ENCODE measurements around the gene DNALI1.
A peak's percentile ranks its signal among the peaks of the same experiment; 100 is the strongest.
"Not testable (repeated sequence)": the region's sequence is repeated elsewhere in the genome, so short reads cannot be mapped to it uniquely, and the experiment has no call there.

DNALI1 gene

DNA sequence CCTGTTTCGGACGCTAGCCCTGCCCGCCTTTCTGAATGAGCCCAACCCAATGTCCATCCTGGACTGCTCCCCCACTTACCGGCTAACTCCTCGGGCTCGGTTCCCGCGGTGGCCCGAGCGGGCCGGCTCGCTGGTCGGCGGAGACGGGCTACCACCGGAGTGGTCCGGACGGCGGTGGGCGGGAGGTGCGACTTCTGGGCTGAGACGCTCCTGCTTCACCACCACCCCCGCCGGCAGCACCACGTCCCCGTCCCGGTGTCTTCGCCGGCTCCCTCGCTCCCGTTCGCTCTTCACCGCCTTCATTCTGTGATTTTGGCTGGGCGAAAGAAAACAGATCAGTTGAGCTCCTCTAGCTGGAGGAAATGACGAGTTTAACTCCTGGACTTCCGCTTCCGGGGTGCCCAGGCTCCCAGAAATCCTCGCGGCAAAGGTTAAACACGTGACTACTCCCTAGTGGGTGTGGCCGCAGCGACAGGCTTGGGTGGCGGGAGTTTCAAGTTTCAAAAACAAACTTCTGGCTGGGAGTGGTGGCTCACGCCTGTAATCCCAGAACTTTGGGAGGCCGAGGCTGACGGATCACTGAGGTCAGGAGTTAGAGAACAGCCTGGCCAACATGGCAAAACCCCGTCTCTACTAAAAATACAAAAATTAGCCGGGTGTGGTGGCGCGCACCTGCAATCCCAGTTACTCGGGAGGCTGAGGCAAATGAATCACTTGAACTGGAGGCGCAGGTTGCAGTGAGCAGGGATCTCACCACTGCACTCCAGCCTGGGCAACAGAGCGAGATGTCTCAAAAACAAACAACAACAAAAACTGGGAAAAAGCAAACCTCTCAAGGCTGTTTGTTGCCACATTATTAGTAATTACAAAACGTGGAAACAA, 2.6 kb upstream of the DNALI1 start, which contains the start of gene SNIP1:
Gene SNIP1, minus strand, starts transcription at position 367 of the 882 bp plus-strand sequence. Its CDS starts 64 bp downstream, at position 303.
- peak; percentile 75 to 89 for DNase-seq (ENCODE audit: low read depth in 2 of 2)

DNA sequence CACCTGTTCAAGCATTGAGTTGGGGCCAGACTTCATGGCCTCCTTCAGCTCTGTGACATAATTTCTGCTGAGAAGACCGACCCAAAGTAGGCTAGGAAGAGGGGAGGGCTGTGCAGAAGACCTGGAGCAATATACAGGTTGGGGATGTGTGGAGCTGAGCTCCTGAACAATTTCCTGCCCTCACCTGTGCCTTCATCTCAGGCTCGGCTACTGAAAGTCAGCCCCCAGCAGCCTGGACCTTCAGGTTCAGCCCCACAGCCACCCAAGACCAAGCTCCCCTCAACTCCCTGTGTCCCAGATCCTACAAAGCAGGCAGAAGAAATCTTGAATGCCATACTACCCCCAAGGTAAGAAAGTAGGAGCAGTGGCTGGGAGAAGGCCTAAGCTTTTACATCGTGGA, 662 bp downstream of the DNALI1 start:
- DNase-seq (ENCODE audit: low read depth in 2 of 2) = no peak

DNA sequence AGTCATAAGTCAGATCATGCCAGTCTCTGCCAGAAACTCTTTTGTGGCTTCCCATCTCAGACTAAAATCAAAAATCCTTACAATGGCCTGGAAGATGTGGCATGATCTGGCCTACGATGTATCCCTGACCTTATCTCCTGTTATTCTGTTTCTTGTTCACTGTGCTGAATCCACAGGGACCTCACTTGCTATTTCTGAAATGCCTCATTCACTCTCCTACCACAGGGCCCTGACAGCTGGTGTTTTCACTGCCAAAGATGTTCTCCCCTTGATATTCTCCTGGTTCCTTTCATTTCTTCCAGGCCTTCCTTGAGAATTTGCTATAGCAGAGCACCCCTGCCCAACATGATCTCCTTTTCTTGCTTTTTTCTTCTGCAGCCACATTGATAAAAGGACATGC, 1.7 kb downstream of the DNALI1 start:
- no peak for DNase-seq (ENCODE audit: low read depth in 2 of 2)

DNA sequence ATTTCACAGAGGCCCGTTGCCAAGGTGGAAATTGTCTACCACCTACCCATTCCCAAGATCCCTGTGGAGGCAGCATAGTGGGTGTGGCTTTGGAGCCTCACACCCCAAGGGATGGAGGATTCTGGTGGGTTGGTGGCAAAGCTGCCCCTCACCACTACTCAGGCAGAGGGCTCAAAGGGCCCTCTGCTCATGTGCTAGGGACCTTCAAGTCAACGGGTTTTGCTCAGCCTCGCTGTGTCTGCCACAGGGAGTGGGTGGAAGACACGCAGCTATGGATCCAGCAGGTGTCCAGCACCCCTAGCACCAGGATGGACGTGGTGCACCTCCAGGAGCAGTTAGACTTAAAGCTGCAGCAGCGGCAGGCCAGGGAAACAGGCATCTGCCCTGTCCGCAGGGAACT, 2.3 kb downstream of the DNALI1 start:
- no peak for DNase-seq (ENCODE audit: low read depth in 2 of 2)

DNA sequence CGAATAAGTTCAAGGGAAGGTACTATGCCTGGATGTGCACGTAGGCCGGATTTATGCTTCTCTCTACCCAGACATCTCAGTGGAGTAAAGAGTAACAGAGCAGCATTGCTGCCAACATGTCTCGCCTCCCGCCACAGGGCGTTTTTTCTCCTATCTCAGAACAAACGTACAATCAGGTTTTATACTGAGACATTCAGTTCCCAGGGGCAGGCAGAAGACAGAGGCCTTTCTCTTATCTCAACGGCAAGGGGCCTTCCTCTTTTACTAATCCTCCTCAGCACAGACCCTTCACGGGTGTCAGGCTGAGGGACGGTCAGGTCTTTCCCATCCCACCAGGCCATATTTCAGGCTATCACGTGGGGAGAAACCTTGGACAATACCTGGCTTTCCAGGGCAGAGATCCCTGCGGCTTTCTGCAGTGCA, 3.2 kb downstream of the DNALI1 start:
- DNase-seq (ENCODE audit: low read depth in 2 of 2) = not testable (repeated sequence)

DNA sequence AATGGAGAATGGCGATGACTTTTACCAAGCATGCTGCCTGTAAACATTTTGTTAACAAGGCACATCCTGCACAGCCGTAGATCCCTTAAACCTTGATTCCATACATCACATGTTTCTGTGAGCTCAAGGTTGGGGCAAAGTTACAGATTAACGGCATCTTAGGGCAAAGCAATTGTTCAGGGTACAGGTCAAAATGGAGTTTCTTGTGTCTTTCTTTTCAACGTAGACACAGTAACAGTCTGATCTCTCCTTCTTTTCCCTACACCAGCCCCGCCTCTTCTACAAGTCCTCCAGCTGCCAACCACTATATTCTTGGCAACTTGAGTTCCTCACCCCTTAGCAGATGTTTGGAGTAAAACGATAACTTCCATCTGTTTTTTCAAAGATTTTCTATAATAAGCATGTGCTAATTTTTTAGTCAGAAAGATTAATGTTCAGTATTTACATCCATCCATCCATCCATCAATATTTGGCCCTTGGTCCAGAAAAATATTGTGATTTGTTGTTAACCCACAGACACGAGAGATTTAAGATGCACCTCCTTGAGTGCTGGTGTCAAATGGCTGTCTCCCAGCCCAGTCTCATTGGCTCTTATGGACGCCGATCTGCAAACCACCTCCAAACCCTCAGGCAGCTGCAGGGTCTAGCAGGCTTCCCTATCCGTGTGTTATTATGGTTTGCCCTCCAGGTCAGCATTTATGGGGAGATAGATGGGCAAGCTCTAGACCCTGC, 3.8 kb downstream of the DNALI1 start:
- no peak for DNase-seq (ENCODE audit: low read depth in 2 of 2)

DNA sequence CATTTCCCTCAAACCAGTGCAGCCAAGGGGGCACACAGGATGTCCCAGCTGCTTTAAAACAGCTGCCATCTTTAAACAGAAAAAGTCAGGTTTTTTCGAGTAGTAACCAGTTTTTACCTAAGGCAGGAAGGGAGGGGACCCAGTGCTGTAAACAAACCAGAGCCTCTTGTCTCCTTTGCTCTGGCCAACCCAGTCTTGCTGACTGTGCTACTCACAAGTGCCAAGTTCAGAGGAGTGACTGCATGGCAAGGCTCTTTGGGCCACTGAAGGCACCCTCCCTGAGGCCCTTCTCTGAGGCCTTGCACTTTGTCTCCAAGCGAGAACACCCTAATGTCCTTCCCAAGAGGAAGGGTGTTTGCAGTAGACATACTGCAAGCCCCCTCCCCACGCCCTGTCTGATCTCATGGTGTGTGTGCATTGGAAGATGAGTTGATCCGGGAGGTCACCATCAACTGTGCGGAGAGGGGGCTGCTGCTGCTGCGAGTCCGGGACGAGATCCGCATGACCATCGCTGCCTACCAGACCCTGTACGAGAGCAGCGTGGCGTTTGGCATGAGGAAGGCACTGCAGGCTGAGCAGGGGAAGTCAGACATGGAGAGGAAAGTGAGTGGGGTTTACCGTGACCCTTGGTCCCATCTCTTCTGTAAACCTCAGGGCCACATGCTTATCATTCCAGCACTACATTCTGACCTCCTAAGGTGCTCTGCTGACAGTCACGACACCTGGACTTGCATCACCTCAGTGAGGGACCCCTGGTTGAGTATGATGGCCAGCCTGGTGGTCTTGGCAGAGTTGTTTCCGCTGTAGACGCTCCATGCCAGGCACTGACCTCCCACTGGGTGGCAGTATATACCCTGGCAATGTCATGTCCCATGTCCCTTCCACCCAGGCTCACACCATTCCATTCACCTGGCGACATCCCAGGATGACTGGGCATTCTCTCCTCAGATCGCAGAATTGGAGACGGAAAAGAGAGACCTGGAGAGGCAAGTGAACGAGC, 4.7 kb downstream of the DNALI1 start:
- no peak for DNase-seq (ENCODE audit: low read depth in 2 of 2)

DNA sequence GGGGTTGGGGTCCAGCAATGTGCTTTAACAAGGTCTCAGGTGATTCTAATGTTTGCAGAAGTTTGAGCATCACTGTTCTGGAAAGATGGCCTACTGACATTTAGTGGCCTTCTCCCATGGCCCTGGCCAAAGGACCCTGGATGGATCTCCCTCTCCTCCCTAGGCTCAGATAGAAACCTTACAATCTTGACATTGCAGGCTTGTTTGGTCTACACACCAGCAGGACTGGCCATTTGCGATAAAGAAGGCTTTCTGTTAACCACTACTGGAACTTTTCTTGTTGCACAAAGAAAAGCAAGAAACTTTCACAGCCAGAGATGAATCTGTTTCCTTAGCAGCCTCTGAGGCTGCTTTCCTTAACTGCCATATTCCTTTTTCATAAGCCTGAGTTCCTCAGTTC, 6.2 kb downstream of the DNALI1 start:
- DNase-seq (ENCODE audit: low read depth in 2 of 2) = no peak

DNA sequence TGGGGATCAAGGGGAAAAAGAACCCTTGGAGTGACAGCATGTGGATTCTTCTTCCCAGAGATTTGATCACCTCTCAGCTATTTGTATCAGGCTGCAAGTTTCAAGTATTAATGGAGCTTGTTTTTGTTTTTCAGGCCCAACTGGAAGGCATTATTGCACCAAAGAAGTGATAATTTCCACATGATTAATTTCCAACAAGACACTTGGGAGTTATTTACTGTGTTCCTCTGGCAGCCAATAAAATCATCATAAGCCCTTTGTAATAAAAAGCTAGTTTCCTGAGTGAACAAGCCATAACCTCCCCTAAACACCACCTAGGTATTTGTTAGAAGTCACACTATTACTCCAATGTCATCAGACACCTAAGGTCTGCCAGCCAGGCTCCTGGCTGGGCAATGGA, 8.2 kb downstream of the DNALI1 start:
- no peak for DNase-seq (ENCODE audit: low read depth in 2 of 2)

DNA sequence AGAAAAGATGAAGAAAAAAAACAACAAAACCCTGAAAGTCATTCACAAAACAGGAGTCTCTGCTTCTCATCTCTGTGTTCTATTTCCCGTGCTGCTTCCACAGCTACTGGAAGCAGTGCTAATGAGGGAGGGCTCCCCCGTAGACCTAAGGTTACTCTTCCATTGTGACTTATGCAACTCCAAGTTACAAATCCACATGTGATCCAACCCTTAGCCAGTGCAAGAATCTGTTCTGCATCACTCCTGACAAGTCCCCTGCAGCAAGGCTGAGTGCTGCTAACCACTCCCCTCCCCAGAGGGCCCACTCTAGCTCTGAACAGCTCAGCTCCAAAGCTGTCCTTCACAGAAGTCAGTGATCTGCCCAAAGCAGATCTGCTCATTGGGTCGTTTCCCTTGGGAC, 10.3 kb downstream of the DNALI1 start:
- no peak for DNase-seq (ENCODE audit: low read depth in 2 of 2)

DNA sequence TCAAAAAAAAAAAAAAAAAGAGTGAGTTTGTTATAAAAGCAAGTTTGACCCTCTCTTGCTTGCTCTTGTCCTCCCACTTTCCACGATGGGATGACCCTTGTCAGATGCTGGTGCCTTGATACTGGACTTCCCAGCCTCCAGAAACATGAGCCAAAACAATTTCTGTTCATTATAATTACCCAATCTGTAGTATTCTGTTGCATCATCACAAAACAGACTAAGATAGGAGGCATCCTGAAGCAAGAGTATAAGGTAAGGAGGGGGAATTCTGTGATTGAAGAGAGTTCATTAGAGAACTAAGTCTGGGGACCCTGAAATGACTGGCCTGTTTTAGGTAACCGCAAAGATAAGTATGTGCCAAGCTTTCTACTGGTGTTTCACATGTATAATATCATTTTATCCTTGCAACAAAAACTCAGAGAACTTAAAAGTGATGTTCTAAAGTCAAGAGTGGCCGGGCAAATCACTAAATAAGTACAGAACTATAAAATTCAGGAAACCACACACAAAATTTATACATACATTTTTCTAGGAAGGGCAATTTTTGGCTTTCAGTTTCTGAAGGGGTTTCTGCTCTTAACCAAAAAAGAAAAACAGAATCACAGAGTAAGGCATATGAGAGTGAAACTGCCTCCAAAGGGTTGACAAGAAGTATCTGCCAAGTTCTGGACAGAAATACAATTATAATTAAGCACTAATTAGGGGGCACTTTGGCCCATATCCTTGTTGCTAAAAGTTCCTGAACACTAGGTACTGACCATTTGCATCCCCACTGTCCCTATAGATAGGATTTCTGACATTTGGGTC, 14.0 kb downstream of the DNALI1 start:
- no peak for DNase-seq (ENCODE audit: low read depth in 2 of 2)

DNA sequence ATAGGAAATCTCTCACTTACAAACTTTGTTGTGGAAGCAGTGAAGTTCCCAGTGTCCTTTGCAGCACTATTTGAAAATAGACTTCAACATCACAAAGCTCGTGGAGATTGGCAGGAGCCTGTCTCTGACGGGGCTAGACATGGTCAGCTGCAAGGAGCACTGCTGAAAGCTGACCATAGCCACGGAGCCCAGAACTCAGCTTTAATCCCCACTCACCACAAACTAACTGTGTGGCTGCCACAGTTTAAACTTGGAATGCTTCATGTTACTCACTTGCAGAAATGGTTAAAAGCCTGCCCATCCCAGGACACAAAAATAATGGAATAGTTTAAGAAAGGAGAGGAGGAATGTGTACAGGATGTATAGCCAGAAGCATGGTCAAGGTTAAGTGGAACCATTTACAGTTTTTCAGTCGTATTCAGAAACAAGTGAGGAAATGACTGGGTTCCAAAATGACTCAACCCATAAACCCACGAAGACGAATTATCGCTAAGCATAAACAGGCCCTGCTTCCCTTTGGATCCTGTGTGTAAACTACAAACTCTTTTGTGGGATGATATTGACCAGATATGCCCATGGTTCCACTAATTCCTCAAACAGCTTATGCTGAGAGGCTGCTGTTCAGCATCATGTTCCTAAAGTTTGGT, 18.2 kb downstream of the DNALI1 start:
- DNase-seq (ENCODE audit: low read depth in 2 of 2) = no peak

DNA sequence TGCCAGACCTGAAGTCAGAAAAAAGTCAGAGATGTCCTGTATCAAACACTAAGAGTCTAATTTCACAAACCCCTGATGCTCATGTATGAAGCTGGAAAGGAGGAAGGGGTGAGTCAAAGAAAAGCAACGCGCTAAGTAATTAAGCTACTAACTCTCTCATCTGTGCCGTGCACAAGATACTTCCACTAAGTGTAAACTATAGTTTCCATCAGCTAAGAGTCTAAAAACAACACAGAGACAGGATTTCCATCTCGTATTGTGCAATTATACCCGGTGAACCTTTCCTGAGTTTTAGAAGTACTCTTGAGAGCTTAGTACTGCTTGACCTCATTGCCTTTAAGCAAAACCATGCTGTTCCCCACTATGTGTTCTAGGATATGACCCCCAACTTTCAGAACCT, 19.0 kb downstream of the DNALI1 start:
- no peak for DNase-seq (ENCODE audit: low read depth in 2 of 2)

DNA sequence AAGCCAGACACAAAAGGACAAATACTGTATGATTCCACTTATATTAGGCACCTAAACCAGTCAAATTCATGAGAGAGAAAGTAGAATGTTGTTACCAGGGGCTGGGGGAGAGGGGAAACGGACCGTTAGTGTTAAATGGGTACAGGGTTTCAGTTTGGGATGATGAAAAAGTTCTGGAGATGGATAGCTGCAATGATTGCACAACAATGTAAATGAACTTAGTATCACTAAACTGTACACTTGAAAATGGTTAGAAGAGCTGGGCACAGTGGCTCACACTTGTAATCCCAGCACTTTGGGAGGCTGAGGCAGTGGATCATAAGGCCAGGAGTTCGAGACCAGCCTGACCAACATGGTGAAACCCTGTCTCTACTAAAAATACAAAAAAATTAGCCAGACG, 27.8 kb downstream of the DNALI1 start:
- DNase-seq (ENCODE audit: low read depth in 2 of 2) = not testable (repeated sequence)

DNA sequence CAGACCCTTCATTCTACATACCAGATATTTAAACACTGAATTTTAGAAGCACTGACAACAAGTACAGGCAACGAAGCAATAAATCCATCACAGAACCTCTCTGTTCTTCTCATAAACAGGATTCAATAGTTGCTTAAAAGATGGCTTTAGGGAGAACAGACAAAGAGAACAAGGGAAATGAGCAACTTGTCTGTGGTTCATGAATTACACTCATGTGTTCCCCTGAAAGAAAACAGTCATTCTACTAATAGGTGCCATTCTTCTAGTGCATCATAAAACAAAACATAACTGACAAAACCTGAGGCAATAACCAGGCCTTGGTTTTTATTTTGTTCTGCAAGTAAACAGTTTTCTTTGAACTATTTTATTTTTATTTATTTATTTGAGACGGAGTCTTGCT, 32.2 kb downstream of the DNALI1 start:
- no peak for DNase-seq (ENCODE audit: low read depth in 2 of 2)

DNA sequence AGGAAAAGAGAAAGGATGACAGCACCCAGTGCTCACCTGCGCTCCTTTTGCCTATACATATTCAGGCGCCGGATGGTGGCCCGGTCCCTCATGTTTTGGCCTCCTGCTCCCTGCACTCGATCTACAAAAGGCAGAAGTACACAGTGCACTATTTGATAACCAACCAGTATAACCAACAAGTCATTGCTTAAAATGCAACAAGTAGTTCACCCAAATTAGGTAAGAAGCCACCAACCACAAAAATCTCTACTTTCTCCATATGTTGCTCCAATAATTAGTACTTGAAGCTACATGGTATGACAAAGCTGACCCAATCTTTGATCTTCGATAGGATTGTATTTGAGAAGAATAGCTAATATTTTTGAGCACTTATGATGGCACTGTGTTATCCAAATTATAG, 37.0 kb downstream of the DNALI1 start:
- DNase-seq (ENCODE audit: low read depth in 2 of 2) = no peak

DNA sequence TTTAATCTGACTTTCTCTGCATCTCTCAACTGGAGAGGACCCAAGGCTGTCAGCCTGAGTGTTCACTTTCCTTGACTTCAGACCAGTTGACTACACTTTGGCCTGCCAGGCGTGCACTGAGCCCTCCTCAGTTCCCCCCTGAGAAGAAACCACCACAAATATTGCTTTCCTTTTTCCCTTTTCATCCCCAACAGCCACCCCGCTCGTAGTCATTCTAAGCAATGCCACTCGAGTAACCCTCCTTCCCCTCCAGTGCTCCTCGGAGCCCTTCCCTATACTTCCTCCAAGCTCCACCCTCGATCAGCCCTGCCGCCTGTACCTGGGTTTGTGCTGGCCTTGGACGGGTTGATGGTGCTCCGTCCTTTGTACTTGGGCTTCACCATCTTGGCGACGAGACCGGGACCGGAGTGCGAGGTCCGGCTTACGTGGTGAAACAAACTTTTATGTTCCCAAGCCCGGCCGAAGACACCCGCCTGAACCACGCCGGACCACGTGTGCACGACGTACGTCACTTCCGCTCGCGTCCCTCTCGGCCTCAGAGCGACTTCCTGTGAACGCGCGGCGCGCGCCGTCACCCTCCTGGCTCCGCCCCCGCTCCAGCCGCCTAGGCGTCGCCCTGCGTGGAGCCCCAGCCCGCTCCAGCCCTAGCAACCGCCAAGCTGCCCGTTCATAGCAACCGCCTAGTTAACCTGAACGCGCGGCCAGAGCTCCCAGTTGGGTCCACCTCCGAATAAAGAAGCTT, 38.9 kb downstream of the DNALI1 start, which contains the start of gene GNL2:
Gene GNL2, minus strand, starts transcription at position 498 of the 742 bp plus-strand sequence. Its CDS starts 115 bp downstream, at position 383.
- DNase-seq (ENCODE audit: low read depth in 2 of 2) = peak; percentile 89 to 90

DNA sequence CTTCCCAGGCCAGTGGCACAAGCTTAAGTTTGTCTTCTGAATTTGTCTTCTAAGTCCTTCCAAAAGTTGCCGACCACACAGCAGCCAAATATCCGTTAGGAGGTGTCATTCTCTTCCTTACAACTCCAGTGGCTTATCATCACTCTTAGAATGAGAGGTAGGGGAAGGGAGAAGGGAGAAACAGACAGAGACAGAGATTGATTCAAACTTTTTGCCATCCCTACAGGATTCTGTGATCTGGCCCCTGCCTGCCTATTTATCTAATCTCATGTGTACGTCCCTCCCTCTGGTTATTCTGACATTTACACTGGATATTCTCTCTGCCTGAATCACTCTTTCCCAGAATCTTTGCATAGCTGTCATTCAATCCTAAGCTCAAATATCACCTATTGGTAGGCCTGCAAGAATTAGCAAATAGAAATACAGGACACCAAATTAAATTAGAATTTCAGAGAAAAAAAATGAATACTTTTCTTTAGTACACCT, 39.5 kb downstream of the DNALI1 start:
- DNase-seq (ENCODE audit: low read depth in 2 of 2) = no peak

DNA sequence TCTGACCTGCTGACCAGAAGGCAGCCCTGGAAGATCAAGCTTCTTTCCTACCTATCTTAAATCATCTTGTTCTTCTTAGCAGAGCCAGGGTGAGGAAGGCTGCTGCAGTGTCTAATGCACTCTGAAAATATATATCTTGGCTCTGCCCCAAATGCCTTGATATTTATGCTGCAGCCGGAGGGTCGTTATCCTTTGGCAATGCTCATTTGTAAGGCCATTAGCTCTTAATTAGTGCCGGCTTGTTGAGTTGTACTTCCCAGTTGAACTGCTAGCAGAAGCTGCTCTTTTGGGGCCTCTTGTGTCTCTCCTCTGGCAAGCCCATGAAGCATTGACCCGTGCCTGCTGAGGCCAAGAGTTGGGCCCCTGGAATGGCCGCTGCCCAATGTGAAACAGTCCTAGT, 43.2 kb downstream of the DNALI1 start:
- DNase-seq (ENCODE audit: low read depth in 2 of 2) = no peak
